GM21447 (cell line): ENCODE measurements around the gene ALB.
"Not testable (repeated sequence)": the region's sequence is repeated elsewhere in the genome, so short reads cannot be mapped to it uniquely, and the experiment has no call there.

Experiments
- ATAC-seq: cut with Tn5 transposase; IDR thresholded peaks from one replicate; pipeline ENCODE4 v1.9.1; 2021; ENCODE audit not compliant: unreplicated experiment

Gene ALB

GRCh38 chr4:73404042-73404441, at the start of gene ALB:
TSS of gene ALB (plus strand) at chr4:73404287. CDS start at chr4:73404328, 41 bp downstream.
- ATAC-seq = no peak

- ATAC-seq = not testable (repeated sequence)
These were observed 46.9 kb upstream of the ALB start for GRCh38 chr4:73357174-73357573.

- not testable (repeated sequence) for ATAC-seq
These were observed 34.4 kb upstream of the ALB start for GRCh38 chr4:73369506-73370199.

GRCh38 chr4:73375328-73375741, 28.8 kb upstream of the ALB start:
- no peak for ATAC-seq

- ATAC-seq = no peak
These were observed 27.8 kb upstream of the ALB start for GRCh38 chr4:73376251-73376650.

- ATAC-seq = no peak
These were observed 27.1 kb upstream of the ALB start for GRCh38 chr4:73376976-73377375.

GRCh38 chr4:73378887-73379286, 25.2 kb upstream of the ALB start:
- no peak for ATAC-seq

GRCh38 chr4:73379946-73380345, 24.1 kb upstream of the ALB start:
- ATAC-seq = no peak

- no peak for ATAC-seq
These were observed 22.9 kb upstream of the ALB start for GRCh38 chr4:73381214-73381613.

GRCh38 chr4:73383452-73383851, 20.6 kb upstream of the ALB start:
- ATAC-seq = no peak

- no peak for ATAC-seq
These were observed 16.5 kb upstream of the ALB start for GRCh38 chr4:73387552-73387951.

GRCh38 chr4:73388887-73389286, 15.2 kb upstream of the ALB start:
- no peak for ATAC-seq

- not testable (repeated sequence) for ATAC-seq
These were observed 14.4 kb upstream of the ALB start for GRCh38 chr4:73389663-73390062.

- ATAC-seq = no peak
These were observed 12.3 kb upstream of the ALB start for GRCh38 chr4:73391774-73392173.

GRCh38 chr4:73392936-73393335, 11.2 kb upstream of the ALB start:
- no peak for ATAC-seq

GRCh38 chr4:73396304-73396703, 7.8 kb upstream of the ALB start:
- no peak for ATAC-seq

- no peak for ATAC-seq
These were observed 6.8 kb upstream of the ALB start for GRCh38 chr4:73396993-73397972.

GRCh38 chr4:73401412-73401811, 2.7 kb upstream of the ALB start:
- no peak for ATAC-seq

GRCh38 chr4:73404457-73404856, 370 bp downstream of the ALB start:
- ATAC-seq = no peak

- ATAC-seq = no peak
These were observed 1.1 kb downstream of the ALB start for GRCh38 chr4:73405138-73405537.

GRCh38 chr4:73406548-73406875, 2.4 kb downstream of the ALB start:
- no peak for ATAC-seq

GRCh38 chr4:73407227-73407673, 3.2 kb downstream of the ALB start:
- no peak for ATAC-seq
